ENCODE results near the gene METTL25. TPM values are rescaled to one million over a fixed set of nuclear protein-coding genes. Genes with fewer than 3 reads are reported as not detected.

The METTL25 gene
- polyA plus RNA-seq, 1 donor (not counting 4 experiments of a cell fraction or from before 2014, with no cell fraction given), result 6.0 TPM

DNA sequence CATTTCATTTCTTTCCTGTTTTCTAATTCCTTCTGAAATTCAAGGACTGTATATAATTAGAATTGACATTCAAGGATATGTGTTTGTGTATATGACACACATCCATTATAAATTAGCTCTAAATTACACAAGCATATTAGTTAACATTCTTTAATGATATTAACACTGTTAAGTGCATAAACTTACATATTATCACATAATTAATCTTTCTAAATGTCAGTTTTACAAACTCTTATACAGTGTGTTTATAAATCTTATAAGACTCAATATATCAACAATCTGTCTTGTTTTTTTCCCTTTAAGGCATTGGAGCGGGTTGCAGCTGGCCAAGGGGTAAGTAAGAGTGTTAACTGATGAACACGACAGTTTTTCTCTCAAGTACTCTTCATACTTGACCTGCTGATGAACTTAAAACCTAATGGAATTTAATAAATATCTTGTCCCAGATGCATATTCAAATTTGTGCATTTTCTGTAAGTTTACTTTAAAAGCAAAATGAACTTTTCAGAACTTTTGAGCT lies 76.1 kb downstream of the METTL25 start:
- DNase-seq (ENCODE audit: low read depth, low spot score), result no peak
- no peak for TF ChIP-seq EZH2 (IDR thresholded peaks at IDR 0.05; ENCODE audit: low read length)
- TF ChIP-seq, protein P1, sequence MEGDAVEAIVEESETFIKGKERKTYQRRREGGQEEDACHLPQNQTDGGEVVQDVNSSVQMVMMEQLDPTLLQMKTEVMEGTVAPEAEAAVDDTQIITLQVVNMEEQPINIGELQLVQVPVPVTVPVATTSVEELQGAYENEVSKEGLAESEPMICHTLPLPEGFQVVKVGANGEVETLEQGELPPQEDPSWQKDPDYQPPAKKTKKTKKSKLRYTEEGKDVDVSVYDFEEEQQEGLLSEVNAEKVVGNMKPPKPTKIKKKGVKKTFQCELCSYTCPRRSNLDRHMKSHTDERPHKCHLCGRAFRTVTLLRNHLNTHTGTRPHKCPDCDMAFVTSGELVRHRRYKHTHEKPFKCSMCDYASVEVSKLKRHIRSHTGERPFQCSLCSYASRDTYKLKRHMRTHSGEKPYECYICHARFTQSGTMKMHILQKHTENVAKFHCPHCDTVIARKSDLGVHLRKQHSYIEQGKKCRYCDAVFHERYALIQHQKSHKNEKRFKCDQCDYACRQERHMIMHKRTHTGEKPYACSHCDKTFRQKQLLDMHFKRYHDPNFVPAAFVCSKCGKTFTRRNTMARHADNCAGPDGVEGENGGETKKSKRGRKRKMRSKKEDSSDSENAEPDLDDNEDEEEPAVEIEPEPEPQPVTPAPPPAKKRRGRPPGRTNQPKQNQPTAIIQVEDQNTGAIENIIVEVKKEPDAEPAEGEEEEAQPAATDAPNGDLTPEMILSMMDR (optimal IDR thresholded peaks at IDR 0.05 in 1 of 3, IDR thresholded peaks at IDR 0.05 in 1 of 3, conservative IDR thresholded peaks at IDR 0.05 in 1 of 3; ENCODE audit: extremely low read depth in 1 of 3, insufficient read depth in 2 of 3, low read length in 3 of 3), result no peak
- Histone ChIP-seq H3K9me3 (ENCODE audit: control insufficient read depth, low read depth, low read length) (no peaks in the 10 kb centered on the region), H3K4me1 (ENCODE audit: control insufficient read depth, extremely low read depth, insufficient read depth, low read length) (no peaks in the 10 kb centered on the region), H3K36me3 (ENCODE audit: control insufficient read depth in 2 of 2, extremely low read depth in 1 of 2, insufficient read depth in 2 of 2, low read length in 2 of 2) (no peaks in the 10 kb centered on the region), H3K27me3 (ENCODE audit: control insufficient read depth, extremely low read depth, insufficient read depth, low read length) (no peaks in the 10 kb centered on the region), H3K9me1 (ENCODE audit: control insufficient read depth, extremely low read depth, insufficient read depth, low read length) (no peaks in the 10 kb centered on the region), H3K4me3 (ENCODE audit: control insufficient read depth in 2 of 3, extremely low read depth in 1 of 3, insufficient read depth in 2 of 3, low read depth in 1 of 3, low read length in 3 of 3) (no peak overlapping the region), H3K27ac (ENCODE audit: control insufficient read depth, insufficient read depth, low read length) (no peak overlapping the region), H3K9ac (ENCODE audit: control insufficient read depth, extremely low read depth, insufficient read depth, low read length) (no peak overlapping the region), H3K79me2 (ENCODE audit: control insufficient read depth, insufficient read depth, low read length) (no peaks in the 10 kb centered on the region), H2AFZ (ENCODE audit: control insufficient read depth, low read length) (no peak overlapping the region), H3K4me2 (ENCODE audit: control insufficient read depth, extremely low read depth, insufficient read depth, low read depth, low read length) (no peak overlapping the region), H4K20me1 (ENCODE audit: control insufficient read depth, extremely low read depth, insufficient read depth, low read length) (no peaks in the 10 kb centered on the region)
- FAIRE-seq, result no peak
- dilution Hi-C loops (cut with MboI; ENCODE audit: extremely low pct_ligation_motif_present, low sequenced_read_pairs), result no loop called here

DNA sequence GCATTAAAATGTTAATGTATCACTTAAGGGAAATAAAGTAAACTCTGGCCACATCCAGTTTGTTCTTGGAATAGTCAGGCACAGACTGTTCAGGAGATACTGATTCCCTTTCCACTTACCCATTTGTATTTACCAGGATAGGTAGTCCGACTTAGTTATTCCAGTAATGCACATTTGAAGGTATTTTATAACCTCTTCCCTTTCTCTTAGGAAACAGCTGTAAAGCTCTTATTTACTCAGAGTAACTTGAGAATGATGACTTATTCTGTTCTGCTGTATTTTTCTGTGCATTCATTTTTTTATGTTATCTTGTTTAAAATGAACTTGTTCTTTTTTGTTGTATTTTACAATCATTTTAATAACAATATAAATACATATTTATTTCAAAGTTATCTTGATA lies 78.0 kb downstream of the METTL25 start:
- FAIRE-seq (no peak), DNase-seq (ENCODE audit: low read depth, low spot score) (no peak)
- TF ChIP-seq, protein P1 (optimal IDR thresholded peaks at IDR 0.05 in 1 of 3, IDR thresholded peaks at IDR 0.05 in 1 of 3, conservative IDR thresholded peaks at IDR 0.05 in 1 of 3; ENCODE audit: extremely low read depth in 1 of 3, insufficient read depth in 2 of 3, low read length in 3 of 3), result no peak
- TF ChIP-seq EZH2 (IDR thresholded peaks at IDR 0.05; ENCODE audit: low read length), result no peak
- Histone ChIP-seq H3K79me2 (ENCODE audit: control insufficient read depth, insufficient read depth, low read length) (no peaks in the 10 kb centered on the region), H3K9ac (ENCODE audit: control insufficient read depth, extremely low read depth, insufficient read depth, low read length) (no peak overlapping the region), H3K4me1 (ENCODE audit: control insufficient read depth, extremely low read depth, insufficient read depth, low read length) (no peaks in the 10 kb centered on the region), H3K36me3 (ENCODE audit: control insufficient read depth in 2 of 2, extremely low read depth in 1 of 2, insufficient read depth in 2 of 2, low read length in 2 of 2) (no peaks in the 10 kb centered on the region), H3K4me3 (ENCODE audit: control insufficient read depth in 2 of 3, extremely low read depth in 1 of 3, insufficient read depth in 2 of 3, low read depth in 1 of 3, low read length in 3 of 3) (no peak overlapping the region), H4K20me1 (ENCODE audit: control insufficient read depth, extremely low read depth, insufficient read depth, low read length) (no peaks in the 10 kb centered on the region), H3K9me3 (ENCODE audit: control insufficient read depth, low read depth, low read length) (no peaks in the 10 kb centered on the region), H3K27me3 (ENCODE audit: control insufficient read depth, extremely low read depth, insufficient read depth, low read length) (no peaks in the 10 kb centered on the region), H3K4me2 (ENCODE audit: control insufficient read depth, extremely low read depth, insufficient read depth, low read depth, low read length) (no peak overlapping the region), H2AFZ (ENCODE audit: control insufficient read depth, low read length) (no peak overlapping the region), H3K27ac (ENCODE audit: control insufficient read depth, insufficient read depth, low read length) (no peak overlapping the region), H3K9me1 (ENCODE audit: control insufficient read depth, extremely low read depth, insufficient read depth, low read length) (no peaks in the 10 kb centered on the region)
- dilution Hi-C loops (cut with MboI; ENCODE audit: extremely low pct_ligation_motif_present, low sequenced_read_pairs), result no loop called here
